Embryonic facial prominence (tissue), 1 donor: ENCODE measurements around the gene SEMA6C.
"Not testable (repeated sequence)": the region's sequence is repeated elsewhere in the genome, so short reads cannot be mapped to it uniquely, and the experiment has no call there.

Experiments used
- DNase-seq: peaks from one replicate; pipeline ENCODE4 v3.0.0-alpha.2; 2016; ENCODE audit errors: extremely low spot score

The SEMA6C gene

DNA sequence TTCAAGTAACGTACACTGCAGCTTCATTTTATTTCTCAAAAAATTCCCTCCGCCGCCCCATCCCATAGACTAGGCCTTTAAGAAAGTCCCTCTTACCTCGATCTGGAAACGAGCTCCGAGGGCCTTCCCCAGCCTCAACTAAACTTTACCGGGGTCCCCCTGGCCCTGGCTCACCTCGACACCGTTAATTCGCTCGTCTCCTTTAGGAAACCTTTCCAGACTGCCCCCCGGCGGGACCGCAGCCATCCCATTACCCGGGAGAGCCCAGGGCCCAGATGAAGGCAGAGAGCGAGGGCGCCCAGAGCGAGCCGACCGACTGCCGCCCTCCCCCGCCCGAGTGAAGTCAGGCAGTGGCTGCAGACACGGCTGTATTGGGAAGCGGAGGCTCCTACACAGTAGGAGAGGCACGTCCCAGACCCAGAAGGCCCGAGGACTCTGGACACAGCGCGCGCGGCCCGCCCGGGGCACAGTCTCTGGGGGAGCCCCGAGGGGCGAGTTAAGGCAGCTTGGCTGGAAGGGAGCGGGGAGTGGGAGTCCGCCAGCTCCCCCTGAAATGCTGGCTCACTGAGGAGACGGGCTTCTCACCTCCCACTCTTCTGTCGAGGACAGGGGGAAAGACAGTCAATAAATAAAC is 14.6 kb downstream of the SEMA6C start:
- DNase-seq: no peak

DNA sequence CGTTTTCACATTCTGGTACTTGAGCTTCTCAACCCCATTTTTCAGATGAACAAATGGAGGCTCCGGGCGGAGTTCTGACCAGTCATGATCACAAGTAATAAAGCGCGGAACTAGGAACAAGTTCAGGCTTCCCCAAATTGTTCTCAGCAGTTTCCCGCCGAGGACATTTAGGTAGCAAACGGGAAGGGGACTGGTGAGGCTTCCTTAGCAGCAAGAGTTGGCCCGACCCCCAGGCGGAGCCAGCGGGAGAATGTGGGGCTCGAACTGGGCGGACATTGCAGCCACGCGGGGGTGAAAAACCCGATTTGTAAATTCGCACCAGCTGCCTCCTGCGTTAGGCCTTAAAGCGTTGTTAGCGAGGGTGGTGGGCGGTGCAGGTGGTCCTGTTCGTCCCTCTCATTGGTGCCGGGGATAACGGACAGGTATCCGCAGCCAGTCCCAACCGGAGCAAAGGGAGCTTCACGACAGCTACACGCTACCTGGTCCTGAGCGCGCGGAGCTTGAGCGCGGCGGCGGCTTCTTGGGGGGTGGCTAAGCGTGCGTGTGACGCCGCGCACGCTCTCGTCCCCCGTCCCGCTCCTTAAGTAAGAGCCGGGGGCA is 15.3 kb downstream of the SEMA6C start:
- DNase-seq: peak; percentile 90

DNA sequence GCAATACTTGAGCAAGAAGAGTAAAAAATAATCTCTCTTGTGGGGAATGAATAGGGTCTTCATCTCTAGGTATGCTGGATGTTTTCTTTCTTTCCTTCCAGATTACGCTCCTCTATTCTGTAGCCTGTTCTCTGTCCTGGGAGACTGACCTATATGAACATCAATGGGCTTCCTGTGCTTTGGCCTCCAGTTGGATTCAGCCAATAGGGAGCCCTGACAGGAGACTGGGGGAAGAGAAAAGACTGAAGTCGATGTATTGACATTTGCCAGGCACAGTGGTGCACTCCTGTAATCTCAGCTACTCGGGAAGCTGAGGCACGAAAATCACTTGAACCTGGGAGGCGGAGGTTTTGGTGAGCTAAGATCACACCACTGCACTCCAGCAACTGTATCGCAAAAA is 17.6 kb downstream of the SEMA6C start:
- no peak for DNase-seq

DNA sequence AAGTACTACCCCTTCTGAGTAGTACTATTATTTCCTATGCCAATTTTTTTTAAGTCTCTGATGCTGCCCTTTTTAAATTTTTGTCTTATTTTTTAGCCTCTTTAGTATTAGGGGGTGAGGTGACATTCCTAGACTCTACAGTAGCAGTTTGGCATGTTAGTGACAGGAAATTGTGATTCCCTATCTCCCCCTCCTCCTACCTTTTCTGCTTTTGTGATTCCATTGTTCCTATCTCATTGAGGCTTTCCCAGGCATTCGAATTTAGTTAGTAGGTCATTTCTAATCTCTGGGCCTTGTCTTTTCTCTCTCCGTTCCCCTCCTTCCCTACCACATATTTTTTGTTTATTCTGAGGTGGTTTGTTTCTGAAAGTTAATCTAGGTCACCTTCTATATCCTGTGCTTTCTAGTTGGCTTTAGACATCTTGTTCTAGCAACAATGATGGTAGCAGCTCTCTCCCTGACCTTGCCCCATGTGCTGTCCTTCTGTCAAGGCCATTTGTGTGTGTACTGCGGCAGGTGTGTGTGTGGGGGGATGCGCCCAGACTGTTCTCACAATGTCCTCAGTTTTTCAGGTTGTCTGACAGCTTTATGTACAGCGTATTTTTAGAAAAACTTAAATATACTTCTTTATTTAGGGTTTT is 21.5 kb downstream of the SEMA6C start:
- DNase-seq: no peak

DNA sequence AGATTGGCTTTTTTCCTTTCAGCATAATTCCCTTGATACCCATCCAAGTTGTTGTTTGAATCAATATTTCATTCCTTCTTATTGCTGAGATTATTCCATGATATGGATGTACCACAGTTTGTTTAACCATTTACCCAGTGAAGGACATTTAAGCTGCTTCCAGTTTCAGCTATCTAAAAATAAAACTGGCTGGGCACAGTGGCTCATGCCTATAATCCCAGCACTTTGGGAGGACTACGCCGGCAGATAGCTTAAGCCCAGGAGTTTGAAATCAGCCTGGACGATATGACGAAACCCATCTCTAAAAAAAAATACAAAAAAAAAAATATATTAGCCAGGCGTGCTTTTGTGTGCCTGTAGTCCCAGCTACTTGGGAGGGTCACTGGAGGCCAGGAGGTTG is 32.6 kb downstream of the SEMA6C start:
- no peak for DNase-seq

DNA sequence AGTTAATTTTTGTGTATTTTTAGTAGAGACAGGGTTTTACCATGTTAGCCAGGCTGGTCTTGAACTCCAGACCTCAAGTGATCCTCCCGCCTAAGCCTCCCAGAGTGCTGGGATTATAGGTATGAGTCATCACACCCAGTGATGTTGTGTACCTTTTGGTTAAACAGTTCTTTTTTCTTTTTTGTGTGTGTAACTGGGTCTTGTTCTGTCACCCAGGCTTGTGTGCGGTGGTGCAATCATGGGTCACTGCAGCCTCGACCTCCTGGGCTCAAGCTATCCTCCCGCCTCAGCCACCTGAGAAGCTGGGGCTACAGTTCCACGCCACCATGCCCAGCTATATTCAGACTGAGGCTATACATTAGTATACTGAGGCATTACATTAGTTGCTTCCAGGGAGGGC is 38.1 kb downstream of the SEMA6C start:
- no peak for DNase-seq

DNA sequence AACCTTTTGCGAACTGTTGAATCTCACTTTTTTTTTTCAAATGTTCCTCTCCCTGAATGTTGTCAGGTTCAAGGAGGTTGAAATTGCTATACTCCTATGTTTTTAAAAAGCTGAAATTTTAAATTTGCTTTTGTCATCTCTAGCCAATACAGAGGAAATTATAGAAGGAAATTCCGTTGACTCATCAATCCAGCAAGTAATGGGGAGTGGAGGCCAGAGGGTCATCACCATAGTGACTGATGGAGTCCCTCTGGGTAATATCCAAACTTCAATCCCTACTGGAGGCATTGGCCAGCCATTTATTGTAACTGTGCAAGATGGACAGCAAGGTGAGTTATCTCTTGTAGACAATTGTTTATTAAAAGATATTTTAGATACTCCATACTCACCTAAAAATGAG is 39.5 kb downstream of the SEMA6C start:
- DNase-seq: no peak

DNA sequence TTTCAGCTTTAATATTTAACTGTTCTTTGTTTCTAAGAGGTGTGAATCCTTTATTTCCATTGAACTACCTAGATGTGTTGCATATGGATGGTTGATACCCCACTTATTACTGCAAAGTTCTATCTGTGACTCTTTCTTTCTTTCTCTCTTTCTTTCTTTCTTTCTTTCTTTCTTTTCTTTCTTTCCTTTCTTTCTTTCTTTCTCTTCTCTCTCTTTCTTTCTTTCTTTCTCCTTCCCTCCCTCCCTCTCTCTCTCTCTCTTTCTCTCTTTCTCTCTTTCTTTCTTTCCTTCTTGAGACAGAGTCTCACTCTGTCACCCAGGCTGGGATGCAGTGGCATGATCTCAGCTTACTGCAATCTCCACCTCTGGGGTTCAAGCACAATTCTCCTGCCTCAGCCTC is 41.8 kb downstream of the SEMA6C start:
- DNase-seq: no peak

DNA sequence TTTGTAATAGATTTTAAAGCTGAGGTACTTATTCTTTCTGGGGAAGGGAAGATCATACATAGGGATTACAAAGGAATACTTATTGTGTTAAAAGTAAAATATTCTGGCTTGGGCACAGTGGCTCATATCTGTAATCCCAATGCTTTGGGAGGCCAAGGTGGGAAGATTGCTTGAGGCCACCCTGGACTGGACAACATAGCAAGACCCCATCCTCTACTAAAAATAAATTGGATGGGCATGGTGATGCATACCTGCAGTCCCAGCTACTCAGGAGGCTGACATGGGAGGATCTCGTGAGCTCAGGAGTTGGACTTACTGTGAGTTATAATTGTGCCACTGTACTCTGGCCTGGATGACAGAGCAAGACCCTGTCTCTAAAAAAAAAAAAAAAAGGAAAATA is 48.3 kb downstream of the SEMA6C start:
- DNase-seq: no peak

DNA sequence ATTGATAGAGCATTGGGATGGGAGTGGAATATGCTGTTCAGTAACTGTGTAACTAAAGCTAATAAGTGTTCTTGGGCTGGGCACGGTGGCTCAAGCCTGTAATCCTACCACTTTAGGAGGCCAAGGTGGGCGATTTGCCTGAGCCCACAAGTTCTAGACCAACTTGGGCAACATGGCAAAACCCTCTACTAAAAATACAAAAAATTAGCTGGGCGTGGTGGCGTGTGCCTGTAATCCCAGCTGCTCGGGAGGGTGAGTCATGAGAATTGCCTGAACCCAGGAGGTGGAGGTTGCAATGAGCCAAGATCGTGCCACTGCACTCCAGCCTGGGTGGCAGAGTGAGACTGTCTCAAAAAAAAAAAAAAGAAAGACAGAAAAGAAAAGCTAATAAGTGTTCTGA is 49.0 kb downstream of the SEMA6C start:
- not testable (repeated sequence) for DNase-seq

DNA sequence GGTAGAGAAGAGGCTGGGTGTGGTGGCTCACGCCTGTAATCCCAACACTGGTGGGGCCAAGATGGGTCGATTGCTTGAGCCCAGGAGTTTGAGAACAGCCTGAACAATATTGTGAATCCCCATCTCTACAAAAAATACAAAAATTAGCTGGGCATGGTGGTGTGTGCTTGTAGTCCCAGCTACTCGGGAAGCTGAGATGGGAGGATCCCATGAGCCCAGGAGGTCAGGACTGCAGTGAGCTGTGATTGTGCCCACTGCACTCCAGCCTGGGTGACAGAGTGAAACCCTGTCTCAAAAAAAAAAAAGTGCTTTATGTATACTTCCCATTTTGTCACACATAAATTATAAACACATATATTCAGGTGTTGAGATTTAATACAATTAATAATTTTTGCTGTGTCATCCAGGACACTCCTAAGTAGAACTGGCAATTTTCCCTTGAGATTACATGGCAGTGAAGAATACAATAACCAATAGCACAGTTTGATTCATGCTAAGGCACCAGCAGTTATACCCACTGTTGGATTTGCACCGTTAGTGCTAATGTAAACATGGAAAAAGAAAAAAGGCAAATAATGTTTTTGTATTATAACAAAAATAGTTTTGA is 60.4 kb downstream of the SEMA6C start:
- no peak for DNase-seq
